ENCODE results near the gene YEATS2.
"Not testable (repeated sequence)": the region's sequence is repeated elsewhere in the genome, so short reads cannot be mapped to it uniquely, and the experiment has no call there.

YEATS2 gene

GRCh38 chr3:183697123-183697609 is 431 bp upstream of the YEATS2 start:
- peak overlapping the region; percentile 99; the same call in 1 of the 2 replicates for H3K9ac ChIP-seq (ENCODE audit: low read depth, low read length)
- H3K9me3 ChIP-seq (ENCODE audit: control insufficient read depth, insufficient read depth, low read length): no peaks in the 10 kb centered on the region
- peaks cover 8% of the 10 kb centered on the region for H3K4me1 ChIP-seq (ENCODE audit: insufficient read depth, low read length)
- no peaks in the 10 kb centered on the region for H3K36me3 ChIP-seq (ENCODE audit: insufficient read depth, low read length)

GRCh38 chr3:183698318-183698751 is 738 bp downstream of the YEATS2 start:
- no peaks in the 10 kb centered on the region for H3K9me3 ChIP-seq (ENCODE audit: control insufficient read depth, insufficient read depth, low read length)
- H3K9ac ChIP-seq (ENCODE audit: low read depth, low read length): peak overlapping the region; percentile 99
- peaks cover 8% of the 10 kb centered on the region for H3K4me1 ChIP-seq (ENCODE audit: insufficient read depth, low read length)
- no peaks in the 10 kb centered on the region for H3K36me3 ChIP-seq (ENCODE audit: insufficient read depth, low read length)

GRCh38 chr3:183698756-183699155 is 1.2 kb downstream of the YEATS2 start:
- Histone ChIP-seq H3K9me3 (ENCODE audit: control insufficient read depth, insufficient read depth, low read length) (no peaks in the 10 kb centered on the region), H3K4me1 (ENCODE audit: insufficient read depth, low read length) (peaks cover 8% of the 10 kb centered on the region)

GRCh38 chr3:183699238-183699947 is 1.8 kb downstream of the YEATS2 start:
- Histone ChIP-seq H3K4me1 (ENCODE audit: insufficient read depth, low read length) (peaks cover 8% of the 10 kb centered on the region), H3K9me3 (ENCODE audit: control insufficient read depth, insufficient read depth, low read length) (no peaks in the 10 kb centered on the region), H3K9ac (ENCODE audit: low read depth, low read length) (peak overlapping the region; percentile 99), H3K36me3 (ENCODE audit: insufficient read depth, low read length) (no peaks in the 10 kb centered on the region)

More at GRCh38 chr3:183698756-183699155, 1.2 kb downstream of the YEATS2 start:
- peak overlapping the region; percentile 99 for H3K9ac ChIP-seq (ENCODE audit: low read depth, low read length)
- H3K36me3 ChIP-seq (ENCODE audit: insufficient read depth, low read length): no peaks in the 10 kb centered on the region

- peaks cover 8% of the 10 kb centered on the region for H3K4me1 ChIP-seq (ENCODE audit: insufficient read depth, low read length)
- no peaks in the 10 kb centered on the region for H3K9me3 ChIP-seq (ENCODE audit: control insufficient read depth, insufficient read depth, low read length)
- H3K9ac ChIP-seq (ENCODE audit: low read depth, low read length): no peak overlapping the region
- H3K36me3 ChIP-seq (ENCODE audit: insufficient read depth, low read length): no peaks in the 10 kb centered on the region
Measured at GRCh38 chr3:183701744-183702143, 4.1 kb downstream of the YEATS2 start.

GRCh38 chr3:183703892-183704291 is 6.3 kb downstream of the YEATS2 start:
- not testable (repeated sequence) for H3K9me3 ChIP-seq (ENCODE audit: control insufficient read depth, insufficient read depth, low read length); H3K36me3 ChIP-seq (ENCODE audit: insufficient read depth, low read length); H3K4me1 ChIP-seq (ENCODE audit: insufficient read depth, low read length); H3K9ac ChIP-seq (ENCODE audit: low read depth, low read length)

GRCh38 chr3:183710231-183710630 is 12.6 kb downstream of the YEATS2 start:
- no peaks in the 10 kb centered on the region for H3K36me3 ChIP-seq (ENCODE audit: insufficient read depth, low read length)
- no peaks in the 10 kb centered on the region for H3K4me1 ChIP-seq (ENCODE audit: insufficient read depth, low read length)
- H3K9ac ChIP-seq (ENCODE audit: low read depth, low read length): no peak overlapping the region
- H3K9me3 ChIP-seq (ENCODE audit: control insufficient read depth, insufficient read depth, low read length): no peaks in the 10 kb centered on the region

GRCh38 chr3:183711516-183711915 is 13.9 kb downstream of the YEATS2 start:
- no peak overlapping the region for H3K9ac ChIP-seq (ENCODE audit: low read depth, low read length)
- no peaks in the 10 kb centered on the region for H3K4me1 ChIP-seq (ENCODE audit: insufficient read depth, low read length)
- no peaks in the 10 kb centered on the region for H3K36me3 ChIP-seq (ENCODE audit: insufficient read depth, low read length)
- H3K9me3 ChIP-seq (ENCODE audit: control insufficient read depth, insufficient read depth, low read length): no peaks in the 10 kb centered on the region

GRCh38 chr3:183714622-183715021 is 17.0 kb downstream of the YEATS2 start:
- Histone ChIP-seq H3K36me3 (ENCODE audit: insufficient read depth, low read length) (peaks cover 3% of the 10 kb centered on the region; the same call in 1 of the 2 replicates), H3K9me3 (ENCODE audit: control insufficient read depth, insufficient read depth, low read length) (no peaks in the 10 kb centered on the region), H3K9ac (ENCODE audit: low read depth, low read length) (no peak overlapping the region), H3K4me1 (ENCODE audit: insufficient read depth, low read length) (no peaks in the 10 kb centered on the region)

GRCh38 chr3:183718012-183718411 is 20.4 kb downstream of the YEATS2 start:
- no peaks in the 10 kb centered on the region for H3K4me1 ChIP-seq (ENCODE audit: insufficient read depth, low read length)

GRCh38 chr3:183725387-183725786 is 27.8 kb downstream of the YEATS2 start:
- H3K9ac ChIP-seq (ENCODE audit: low read depth, low read length): no peak overlapping the region
- H3K9me3 ChIP-seq (ENCODE audit: control insufficient read depth, insufficient read depth, low read length): no peaks in the 10 kb centered on the region
- peaks cover 28% of the 10 kb centered on the region for H3K36me3 ChIP-seq (ENCODE audit: insufficient read depth, low read length)
- no peaks in the 10 kb centered on the region for H3K4me1 ChIP-seq (ENCODE audit: insufficient read depth, low read length)

More at GRCh38 chr3:183718012-183718411, 20.4 kb downstream of the YEATS2 start:
- Histone ChIP-seq H3K9me3 (ENCODE audit: control insufficient read depth, insufficient read depth, low read length) (no peaks in the 10 kb centered on the region), H3K9ac (ENCODE audit: low read depth, low read length) (no peak overlapping the region), H3K36me3 (ENCODE audit: insufficient read depth, low read length) (peaks cover 3% of the 10 kb centered on the region; the same call in 1 of the 2 replicates)

- H3K9me3 ChIP-seq (ENCODE audit: control insufficient read depth, insufficient read depth, low read length): no peaks in the 10 kb centered on the region
- no peaks in the 10 kb centered on the region for H3K4me1 ChIP-seq (ENCODE audit: insufficient read depth, low read length)
- H3K36me3 ChIP-seq (ENCODE audit: insufficient read depth, low read length): peaks cover 28% of the 10 kb centered on the region
- no peak overlapping the region for H3K9ac ChIP-seq (ENCODE audit: low read depth, low read length)
Measured at GRCh38 chr3:183728204-183728603, 30.6 kb downstream of the YEATS2 start.

- Histone ChIP-seq H3K4me1 (ENCODE audit: insufficient read depth, low read length) (no peaks in the 10 kb centered on the region), H3K36me3 (ENCODE audit: insufficient read depth, low read length) (peaks cover 39% of the 10 kb centered on the region), H3K9me3 (ENCODE audit: control insufficient read depth, insufficient read depth, low read length) (no peaks in the 10 kb centered on the region), H3K9ac (ENCODE audit: low read depth, low read length) (no peak overlapping the region)
Measured at GRCh38 chr3:183730361-183730760, 32.8 kb downstream of the YEATS2 start.

- H3K9ac ChIP-seq (ENCODE audit: low read depth, low read length): no peak overlapping the region
- H3K36me3 ChIP-seq (ENCODE audit: insufficient read depth, low read length): peaks cover 39% of the 10 kb centered on the region
- no peaks in the 10 kb centered on the region for H3K4me1 ChIP-seq (ENCODE audit: insufficient read depth, low read length)
- H3K9me3 ChIP-seq (ENCODE audit: control insufficient read depth, insufficient read depth, low read length): no peaks in the 10 kb centered on the region
Measured at GRCh38 chr3:183731611-183732010, 34.0 kb downstream of the YEATS2 start.

- peaks cover 33% of the 10 kb centered on the region for H3K36me3 ChIP-seq (ENCODE audit: insufficient read depth, low read length)
- H3K9me3 ChIP-seq (ENCODE audit: control insufficient read depth, insufficient read depth, low read length): no peaks in the 10 kb centered on the region; the same call in 1 of the 2 replicates
- no peak overlapping the region for H3K9ac ChIP-seq (ENCODE audit: low read depth, low read length)
- no peaks in the 10 kb centered on the region for H3K4me1 ChIP-seq (ENCODE audit: insufficient read depth, low read length)
Measured at GRCh38 chr3:183733553-183733952, 36.0 kb downstream of the YEATS2 start.

All from ES-I3 (cell line).